ENCODE data around the gene JUNB. TPM values are rescaled to one million over a fixed set of nuclear protein-coding genes. Genes with fewer than 3 reads are reported as not detected.

Gene JUNB
- total RNA-seq, 2 donors from 2014 or later: 1,500 to 1,584 TPM

- H3K27ac Mint-ChIP-seq: no peak overlapping the region
- no peak for DNase-seq
- no peak for ATAC-seq
- H3K4me3 Mint-ChIP-seq: no peak overlapping the region
- H3K4me1 Mint-ChIP-seq: peaks cover 9% of the 10 kb centered on the region
- no peaks in the 10 kb centered on the region for H3K9me3 ChIP-seq (ENCODE audit: control insufficient read depth, low read length, poor library complexity, severe bottlenecking)
- no peaks in the 10 kb centered on the region for H3K27me3 Mint-ChIP-seq
- H3K36me3 Mint-ChIP-seq (ENCODE audit: low read depth): no peaks in the 10 kb centered on the region
Observed at GRCh38 chr19:12763100-12763499, 28.2 kb upstream of the JUNB start.

- DNase-seq (no peak), ATAC-seq (no peak)
- Mint-ChIP-seq H3K27ac (no peak overlapping the region), H3K4me3 (no peak overlapping the region), H3K36me3 (ENCODE audit: low read depth) (no peaks in the 10 kb centered on the region), H3K4me1 (peaks cover 9% of the 10 kb centered on the region), H3K27me3 (no peaks in the 10 kb centered on the region)
- H3K9me3 ChIP-seq (ENCODE audit: control insufficient read depth, low read length, poor library complexity, severe bottlenecking): no peaks in the 10 kb centered on the region
Observed at GRCh38 chr19:12764698-12765097, 26.6 kb upstream of the JUNB start.

DNA sequence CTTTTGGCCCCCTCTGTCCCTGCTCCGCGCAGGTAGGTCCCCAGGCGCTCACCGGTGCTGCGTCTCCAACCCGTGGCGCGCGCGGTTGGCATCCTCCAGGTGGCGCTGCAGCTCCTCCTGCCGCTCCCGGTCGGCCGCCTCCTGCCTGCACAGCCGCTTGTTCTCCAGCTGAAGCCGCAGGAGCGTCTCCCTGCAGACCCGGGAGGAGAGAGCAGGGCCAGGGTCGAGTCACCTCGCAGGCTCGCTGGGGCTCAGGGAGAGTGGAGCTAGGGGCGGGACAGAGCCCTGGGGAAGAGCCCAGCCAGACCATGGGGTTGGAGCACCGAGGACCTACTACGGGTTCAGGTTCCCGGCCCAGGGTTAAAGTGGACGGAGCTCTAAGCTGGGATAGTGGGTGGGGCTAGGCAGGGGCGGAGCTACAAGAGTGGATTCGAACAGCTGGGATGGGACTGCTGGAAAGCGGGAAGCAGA is 25.2 kb upstream of the JUNB start:
- Mint-ChIP-seq H3K27ac (peak overlapping the region; percentile 21), H3K4me3 (peak overlapping the region; percentile 36), H3K36me3 (ENCODE audit: low read depth) (no peaks in the 10 kb centered on the region), H3K4me1 (peaks cover 7% of the 10 kb centered on the region), H3K27me3 (no peaks in the 10 kb centered on the region)
- ATAC-seq: peak; percentile 79
- DNase-seq: peak; percentile 61 to 85 (median 79)
- no peaks in the 10 kb centered on the region for H3K9me3 ChIP-seq (ENCODE audit: control insufficient read depth, low read length, poor library complexity, severe bottlenecking)

DNA sequence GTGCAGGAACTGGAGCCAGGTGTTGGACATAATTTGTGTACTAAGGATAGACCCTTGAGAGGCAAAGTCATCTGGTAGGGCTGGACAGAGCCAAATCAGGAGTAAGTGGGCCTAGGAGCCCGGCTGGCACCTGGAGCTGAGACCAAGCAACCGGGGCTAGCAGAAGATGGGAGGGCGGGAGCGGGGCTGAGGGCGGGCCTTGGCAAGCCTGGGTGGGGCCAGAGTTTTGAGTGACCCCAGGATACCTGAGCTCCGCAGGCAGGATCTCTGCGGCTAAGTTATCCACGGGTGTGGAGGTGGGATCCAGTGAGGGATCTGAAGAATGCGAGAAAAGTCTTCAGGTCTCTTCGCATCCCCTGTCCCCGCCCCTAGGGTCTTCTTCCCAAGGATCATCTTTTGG is 24.1 kb upstream of the JUNB start:
- no peaks in the 10 kb centered on the region for H3K36me3 Mint-ChIP-seq (ENCODE audit: low read depth)
- H3K27ac Mint-ChIP-seq: no peak overlapping the region
- no peak overlapping the region for H3K4me3 Mint-ChIP-seq
- ATAC-seq (no peak), DNase-seq (no peak)
- H3K9me3 ChIP-seq (ENCODE audit: control insufficient read depth, low read length, poor library complexity, severe bottlenecking): no peaks in the 10 kb centered on the region
- H3K4me1 Mint-ChIP-seq: peaks cover 7% of the 10 kb centered on the region
- no peaks in the 10 kb centered on the region for H3K27me3 Mint-ChIP-seq

DNA sequence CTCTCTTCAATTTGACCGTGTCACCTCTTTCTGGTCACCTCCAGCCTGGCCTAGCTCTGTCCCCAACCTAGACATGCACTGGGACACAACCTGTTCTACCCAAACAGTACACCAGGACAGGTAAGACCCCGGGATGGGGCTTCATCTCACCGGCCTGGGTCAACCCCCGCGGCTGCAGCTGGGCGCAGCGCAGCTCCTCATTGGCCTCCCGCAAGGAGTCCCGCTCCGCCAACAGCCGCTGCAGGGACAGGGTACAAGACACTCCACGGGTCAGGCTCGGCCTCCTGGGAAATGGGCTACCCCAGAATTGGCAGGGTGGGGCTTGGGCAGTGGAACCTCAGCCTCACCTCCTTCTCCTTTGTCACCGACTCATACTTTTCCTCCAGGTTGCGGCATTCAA is 23.6 kb upstream of the JUNB start:
- no peak for ATAC-seq
- Mint-ChIP-seq H3K36me3 (ENCODE audit: low read depth) (no peaks in the 10 kb centered on the region), H3K4me1 (peaks cover 7% of the 10 kb centered on the region)

GRCh38 chr19:12769689-12770088 is 21.6 kb upstream of the JUNB start:
- H3K9me3 ChIP-seq (ENCODE audit: control insufficient read depth, low read length, poor library complexity, severe bottlenecking): no peaks in the 10 kb centered on the region
- H3K27me3 Mint-ChIP-seq: no peaks in the 10 kb centered on the region
- H3K27ac Mint-ChIP-seq: peak overlapping the region; percentile 16
- H3K4me1 Mint-ChIP-seq: peaks cover 15% of the 10 kb centered on the region
- peaks cover 2% of the 10 kb centered on the region for H3K36me3 Mint-ChIP-seq (ENCODE audit: low read depth)
- DNase-seq: peak; percentile 44 to 70 (median 67)
- H3K4me3 Mint-ChIP-seq: peak overlapping the region; percentile 72
- ATAC-seq: peak; percentile 91

More for the DNA sequence above, 23.6 kb upstream of the JUNB start:
- no peak for DNase-seq
- H3K9me3 ChIP-seq (ENCODE audit: control insufficient read depth, low read length, poor library complexity, severe bottlenecking): no peaks in the 10 kb centered on the region
- no peaks in the 10 kb centered on the region for H3K27me3 Mint-ChIP-seq
- H3K27ac Mint-ChIP-seq: no peak overlapping the region
- H3K4me3 Mint-ChIP-seq: no peak overlapping the region

DNA sequence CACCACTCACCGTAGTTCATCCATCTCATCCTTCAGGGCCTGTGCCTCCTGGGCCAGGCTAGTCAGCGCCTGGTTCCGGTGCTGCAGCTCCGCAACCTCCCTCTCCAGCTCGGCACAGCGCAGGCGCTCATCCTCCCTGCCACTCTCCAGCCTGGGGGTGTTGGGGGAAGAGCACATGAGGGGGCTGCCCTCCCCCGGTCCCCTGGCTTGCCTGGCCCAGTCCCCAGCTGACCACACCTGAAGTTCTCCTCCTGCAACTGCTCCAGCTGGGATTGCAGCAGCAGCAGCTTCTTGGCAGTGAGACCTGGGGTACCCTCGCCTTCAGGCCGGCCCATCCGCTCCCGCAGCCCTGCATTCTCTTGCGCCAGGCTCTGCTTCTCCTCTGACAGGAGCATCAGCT is 20.4 kb upstream of the JUNB start:
- H3K36me3 Mint-ChIP-seq (ENCODE audit: low read depth): peaks cover 2% of the 10 kb centered on the region
- ATAC-seq (no peak), DNase-seq (no peak)
- peaks cover 15% of the 10 kb centered on the region for H3K4me1 Mint-ChIP-seq
- H3K27ac Mint-ChIP-seq: no peak overlapping the region
- H3K9me3 ChIP-seq (ENCODE audit: control insufficient read depth, low read length, poor library complexity, severe bottlenecking): no peaks in the 10 kb centered on the region
- no peaks in the 10 kb centered on the region for H3K27me3 Mint-ChIP-seq
- no peak overlapping the region for H3K4me3 Mint-ChIP-seq

- H3K4me1 Mint-ChIP-seq: peaks cover 10% of the 10 kb centered on the region
- H3K4me3 Mint-ChIP-seq: no peak overlapping the region
- H3K36me3 Mint-ChIP-seq (ENCODE audit: low read depth): peaks cover 2% of the 10 kb centered on the region
- no peaks in the 10 kb centered on the region for H3K27me3 Mint-ChIP-seq
- no peaks in the 10 kb centered on the region for H3K9me3 ChIP-seq (ENCODE audit: control insufficient read depth, low read length, poor library complexity, severe bottlenecking)
- peak overlapping the region; percentile 45 for H3K27ac Mint-ChIP-seq
- DNase-seq (no peak), ATAC-seq (no peak)
Observed at GRCh38 chr19:12772323-12772722, 19.0 kb upstream of the JUNB start.

DNA sequence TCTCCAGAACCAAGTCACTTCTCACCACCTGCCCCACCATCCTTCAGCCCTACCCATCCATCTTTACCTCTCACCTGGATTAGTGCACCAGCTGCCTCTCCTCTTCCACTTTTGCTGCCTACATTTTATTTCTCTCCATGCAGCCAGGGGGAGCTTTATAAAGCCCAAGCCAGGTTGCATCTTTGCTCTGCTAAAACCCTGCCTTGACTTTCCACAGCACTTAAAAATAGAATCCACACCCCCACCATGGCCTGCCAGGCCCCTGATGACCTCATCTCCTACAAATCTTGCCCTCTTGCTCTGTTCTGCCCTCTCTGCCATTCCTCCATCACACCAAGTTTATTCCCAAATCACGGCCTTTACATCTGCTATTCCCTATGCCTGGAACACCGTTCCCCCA is 17.7 kb upstream of the JUNB start:
- H3K4me1 Mint-ChIP-seq: peaks cover 15% of the 10 kb centered on the region
- no peak for ATAC-seq
- H3K4me3 Mint-ChIP-seq: peak overlapping the region; percentile 80
- H3K27me3 Mint-ChIP-seq: no peaks in the 10 kb centered on the region
- DNase-seq: no peak
- no peaks in the 10 kb centered on the region for H3K9me3 ChIP-seq (ENCODE audit: control insufficient read depth, low read length, poor library complexity, severe bottlenecking)
- peaks cover 2% of the 10 kb centered on the region for H3K36me3 Mint-ChIP-seq (ENCODE audit: low read depth)
- H3K27ac Mint-ChIP-seq: no peak overlapping the region

DNA sequence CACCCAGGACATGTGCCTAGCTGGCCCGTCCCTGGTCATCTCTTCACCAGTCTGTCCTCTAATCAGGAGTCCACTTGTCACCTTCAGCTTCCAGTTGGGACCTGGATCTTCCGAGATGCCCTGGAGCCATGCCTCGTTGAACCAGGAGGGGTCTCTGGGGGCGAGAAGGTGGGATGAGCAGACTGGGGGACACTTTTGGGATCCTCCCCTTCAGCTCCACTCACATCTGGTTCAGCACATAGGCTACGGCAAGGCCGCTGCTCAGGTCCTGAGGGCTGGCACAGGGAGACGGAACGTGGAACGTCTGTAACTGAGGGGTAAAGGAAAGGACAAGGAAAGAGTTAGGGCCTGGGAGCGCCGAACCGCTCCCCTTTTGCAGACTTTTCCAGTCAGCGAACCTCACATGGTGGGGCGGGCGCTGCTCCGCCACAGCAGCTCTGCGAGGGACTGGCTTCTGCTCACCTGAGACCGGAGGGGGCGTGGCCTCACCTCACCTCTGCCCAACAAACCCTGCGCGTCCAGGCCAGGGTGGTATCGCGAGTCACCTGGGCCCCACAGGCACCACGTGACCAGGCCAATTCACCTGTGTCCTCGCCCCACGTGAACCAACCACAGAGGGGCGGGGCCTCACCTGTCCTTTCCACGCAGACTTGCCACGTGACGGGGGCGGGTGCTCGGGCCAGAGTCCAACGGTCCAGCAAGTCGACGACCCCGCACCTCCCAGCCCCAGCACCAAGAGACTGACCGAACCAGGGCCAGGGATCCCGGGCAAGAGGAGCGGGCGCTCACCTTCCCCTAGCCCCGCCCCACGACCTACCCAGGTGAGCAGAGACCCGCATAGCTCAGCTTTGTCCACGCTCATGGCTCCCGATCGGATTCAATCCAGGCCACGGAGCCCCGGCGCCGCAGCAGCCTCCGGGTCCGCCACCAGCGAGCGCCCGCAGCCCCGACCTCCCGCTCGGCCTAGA is 16.4 kb upstream of the JUNB start, which contains the start of gene HOOK2:
HOOK2 (minus strand) TSS at position 965 of the 968 bp plus-strand sequence; CDS start at position 862, 103 bp downstream.
- Mint-ChIP-seq H3K36me3 (ENCODE audit: low read depth) (peaks cover 2% of the 10 kb centered on the region), H3K4me1 (peaks cover 21% of the 10 kb centered on the region), H3K27ac (peak within 1 kb of the TSS; percentile 67), H3K27me3 (no peaks in the 10 kb centered on the region), H3K4me3 (peak within 1 kb of the TSS; percentile 84)
- no peaks in the 10 kb centered on the region for H3K9me3 ChIP-seq (ENCODE audit: control insufficient read depth, low read length, poor library complexity, severe bottlenecking)
- ATAC-seq (peak; percentile 13), DNase-seq (peak in 2 of 3 donors; percentile 31 to 39)

- Mint-ChIP-seq H3K4me1 (peaks cover 30% of the 10 kb centered on the region), H3K36me3 (ENCODE audit: low read depth) (peaks cover 2% of the 10 kb centered on the region), H3K27me3 (no peaks in the 10 kb centered on the region), H3K27ac (peak overlapping the region; percentile 96), H3K4me3 (peak overlapping the region; percentile 92)
- ATAC-seq (peak; percentile 12), DNase-seq (peak; percentile 72 to 81 (median 76))
- no peaks in the 10 kb centered on the region for H3K9me3 ChIP-seq (ENCODE audit: control insufficient read depth, low read length, poor library complexity, severe bottlenecking)
Observed at GRCh38 chr19:12777217-12778016, 13.9 kb upstream of the JUNB start.

DNA sequence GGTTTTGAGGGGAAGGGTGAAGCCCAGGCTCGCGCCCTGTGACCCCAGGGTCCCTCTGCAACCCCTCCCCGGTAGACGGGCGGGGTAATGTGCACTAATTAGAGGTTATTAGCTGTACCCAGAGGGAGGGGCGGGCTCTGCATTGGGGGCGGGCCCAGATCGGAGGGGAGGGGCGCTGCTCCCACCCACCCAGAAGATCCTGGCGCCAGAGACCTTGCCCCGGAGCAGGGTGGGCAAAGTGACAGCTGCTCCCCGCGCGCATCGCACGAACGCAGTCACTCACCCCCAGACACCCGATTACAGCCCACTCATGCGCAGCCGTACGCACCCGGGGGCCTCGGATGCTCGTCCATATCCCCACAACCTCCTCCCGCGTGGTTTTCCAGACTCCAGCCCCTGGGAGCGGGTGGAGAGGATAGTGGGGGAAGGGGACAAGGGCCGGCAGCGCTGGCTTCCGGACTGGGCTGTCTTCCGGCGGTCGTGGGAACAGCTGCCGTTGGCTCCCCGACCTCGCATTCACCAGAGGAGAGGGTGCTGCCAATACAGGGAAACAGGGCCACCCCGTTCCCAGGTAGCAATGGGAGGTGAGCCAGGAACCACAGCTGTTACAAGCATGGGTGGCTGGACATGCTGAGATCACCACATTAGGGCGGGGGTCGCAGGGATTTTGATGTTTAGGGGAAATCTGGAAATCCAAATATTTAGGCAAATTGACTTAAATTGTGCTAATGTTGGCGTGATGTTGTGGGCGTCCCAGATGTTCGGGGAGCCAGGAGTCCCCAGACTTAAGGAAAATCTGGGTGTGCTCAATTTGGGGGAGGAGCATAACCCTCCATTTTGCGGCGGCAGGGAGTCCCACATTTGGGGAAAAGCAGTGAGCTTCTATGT is 13.0 kb upstream of the JUNB start:
- H3K27me3 Mint-ChIP-seq: no peaks in the 10 kb centered on the region
- ATAC-seq (no peak), DNase-seq (peak in 2 of 3 donors; percentile 47 to 51)
- H3K4me3 Mint-ChIP-seq: peak overlapping the region; percentile 92
- peaks cover 30% of the 10 kb centered on the region for H3K4me1 Mint-ChIP-seq
- H3K9me3 ChIP-seq (ENCODE audit: control insufficient read depth, low read length, poor library complexity, severe bottlenecking): no peaks in the 10 kb centered on the region
- H3K36me3 Mint-ChIP-seq (ENCODE audit: low read depth): peaks cover 2% of the 10 kb centered on the region
- H3K27ac Mint-ChIP-seq: peak overlapping the region; percentile 96

Measured in T-helper 17 cell (primary cell).